Ovary (tissue), 3 donors: Measurements from ENCODE around the gene LIPF.

ENCODE experiments used
- CTCF ChIP-seq, 3 donors: fragments of 450-650 bp in 2 of 3; fragments of 200-600 bp in 1 of 3; IDR thresholded peaks; one replicate each; pipeline versions ENCODE4 v1.5.1 to v1.8.0; 2016 to 2022; ENCODE audit warnings: antibody characterized with exemption in 3 of 3, mild to moderate bottlenecking in 1 of 3
- EP300 ChIP-seq: sonication (generic); formaldehyde crosslinking; IDR thresholded peaks from one replicate; pipeline ENCODE4 v1.6.1; 2017; ENCODE audit warnings: antibody characterized with exemption
- POLR2A ChIP-seq: fragments of 450-650 bp; IDR thresholded peaks from one replicate; pipeline ENCODE4 v1.6.1; 2017; ENCODE audit warnings: antibody characterized with exemption, mild to moderate bottlenecking, moderate library complexity
- donor health status: DM: no; HTN: no; CAD: no.

DNA sequence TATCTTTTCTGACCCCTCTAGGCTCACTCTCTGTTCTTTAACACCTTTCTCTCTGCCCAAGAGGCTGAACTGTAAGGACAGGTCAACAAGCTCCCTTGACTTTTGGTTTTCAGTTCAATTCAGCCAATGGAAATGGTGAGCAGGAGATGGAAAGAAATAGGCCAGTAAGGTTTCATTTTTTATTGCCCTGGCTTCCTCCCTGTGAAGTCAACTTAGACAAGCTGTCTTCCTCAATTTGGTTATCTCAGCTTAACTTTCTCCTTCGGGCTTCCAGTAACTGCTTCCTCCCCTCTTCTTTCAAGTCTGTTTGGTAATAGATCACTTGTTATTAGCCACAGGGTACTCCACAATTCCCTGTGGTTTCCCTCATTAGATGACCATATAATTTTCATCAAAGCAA is 61.6 kb downstream of the LIPF start:
- TF ChIP-seq CTCF (IDR thresholded peaks at IDR 0.05) (no peak), EP300 (no peak), POLR2A (no peak)
